SU-DHL-6 (cell line): ENCODE data around the gene PTK6.
"Not testable (repeated sequence)": the region's sequence is repeated elsewhere in the genome, so short reads cannot be mapped to it uniquely, and the experiment has no call there.

ENCODE experiments used
- H2AFZ ChIP-seq: fragments of 200-600 bp; sonication (generic); 2 replicates; pipeline ENCODE4 v1.6.1; 2014; ENCODE audit warnings: low read depth, mild to moderate bottlenecking, moderate library complexity, mixed read lengths, antibody characterized with exemption, low read length; ENCODE audit not compliant: severe bottlenecking
- H3F3A ChIP-seq: fragments of 200-600 bp; shearing (Covaris generic); 2 replicates; pipeline ENCODE4 v1.6.0; 2016; ENCODE audit warnings: antibody characterized with exemption, mild to moderate bottlenecking; ENCODE audit not compliant: insufficient read depth
- H3K27ac ChIP-seq: fragments of 200-600 bp; sonication (generic); 2 replicates; pipeline ENCODE4 v1.5.1; 2016; ENCODE audit warnings: low read depth, mild to moderate bottlenecking, low read length, moderate library complexity, mixed read lengths
- H3K27me3 ChIP-seq: fragments of 200-600 bp; sonication (generic), shearing (Covaris generic); 2 replicates; pipeline ENCODE4 v1.6.0; 2014; ENCODE audit warnings: mild to moderate bottlenecking, low read length
- H3K36me3 ChIP-seq: fragments of 200-600 bp; sonication (generic); 2 replicates; pipeline ENCODE4 v1.6.1; 2014; ENCODE audit warnings: mild to moderate bottlenecking, low read length, mixed read lengths
- H3K4me2 ChIP-seq: fragments of 300-600, 200-600 bp; shearing (Covaris generic), sonication (generic); 2 replicates; pipeline ENCODE4 v1.6.0; 2014; ENCODE audit warnings: low read length, low read depth, mild to moderate bottlenecking; ENCODE audit not compliant: poor library complexity, severe bottlenecking
- H3K4me3 ChIP-seq: fragments of 200-600 bp; sonication (generic); 2 replicates; pipeline ENCODE4 v1.5.1; 2014; ENCODE audit warnings: antibody characterized with exemption, low read length, mild to moderate bottlenecking, mixed read lengths; ENCODE audit not compliant: insufficient read depth, poor library complexity, severe bottlenecking
- H3K79me2 ChIP-seq: fragments of 200-600 bp; sonication (generic); 2 replicates; pipeline ENCODE4 v1.6.1; 2014; ENCODE audit warnings: mild to moderate bottlenecking, low read length, moderate library complexity; ENCODE audit not compliant: insufficient read depth
- H3K9ac ChIP-seq: fragments of 200-600 bp; sonication (generic); 2 replicates; pipeline ENCODE4 v1.7.0; 2014; ENCODE audit warnings: mild to moderate bottlenecking, low read length
- H3K9me2 ChIP-seq: fragments of 200-600 bp; sonication (generic); replicated peaks from 2 replicates; pipeline ENCODE4 v1.6.1; 2014; ENCODE audit warnings: low read length; ENCODE audit not compliant: insufficient read depth
- H3K9me3 ChIP-seq: fragments of 200-600 bp; sonication (generic); 2 replicates; pipeline ENCODE4 v1.6.1; 2014; ENCODE audit warnings: low read length, mixed read lengths; ENCODE audit not compliant: insufficient read depth
- H4K20me1 ChIP-seq: fragments of 200-600 bp; sonication (generic); 2 replicates; pipeline ENCODE4 v1.6.1; 2014; ENCODE audit warnings: low read depth, mild to moderate bottlenecking, antibody characterized with exemption, low read length, moderate library complexity, mixed read lengths
- CTCF ChIP-seq: fragments of 200-600 bp; sonication (generic); IDR thresholded peaks from one replicate; pipeline ENCODE4 v1.5.1; 2017; ENCODE audit warnings: antibody characterized with exemption, mild to moderate bottlenecking, low read length, moderate library complexity; ENCODE audit not compliant: insufficient read depth, poor library complexity, severe bottlenecking
- EZH2phosphoT487 ChIP-seq: fragments of 200-600 bp; sonication (generic), shearing (Covaris generic); conservative IDR thresholded peaks from 2 replicates; pipeline ENCODE4 v1.6.1; 2018; ENCODE audit warnings: mild to moderate bottlenecking, antibody characterized with exemption, low read length, moderate library complexity, mixed read lengths

Gene PTK6

GRCh38 chr20:63517376-63518309 is 19.5 kb downstream of the PTK6 start:
- TF ChIP-seq CTCF, result no peak
- TF ChIP-seq EZH2phosphoT487, result no peak
- no peak overlapping the region for H3K9ac ChIP-seq
- peaks cover 3% of the 10 kb centered on the region; the same call in 1 of the 2 replicates for H3K36me3 ChIP-seq
- H3K9me2 ChIP-seq, result no peaks in the 10 kb centered on the region
- no peak overlapping the region for H2AFZ ChIP-seq
- no peaks in the 10 kb centered on the region for H3F3A ChIP-seq
- H4K20me1 ChIP-seq, result no peaks in the 10 kb centered on the region
- H3K27ac ChIP-seq, result no peak overlapping the region
- H3K79me2 ChIP-seq, result no peaks in the 10 kb centered on the region
- H3K27me3 ChIP-seq, result no peaks in the 10 kb centered on the region
- no peaks in the 10 kb centered on the region for H3K9me3 ChIP-seq
- H3K4me3 ChIP-seq, result no peak overlapping the region
- H3K4me2 ChIP-seq, result no peak overlapping the region

- H3K4me3 ChIP-seq, H3K79me2 ChIP-seq, H3K9ac ChIP-seq, H3K9me2 ChIP-seq, H3K36me3 ChIP-seq, H3K4me2 ChIP-seq, H3K9me3 ChIP-seq, H3K27me3 ChIP-seq, H3F3A ChIP-seq, H2AFZ ChIP-seq, H4K20me1 ChIP-seq, H3K27ac ChIP-seq: not testable (repeated sequence)
Observed at GRCh38 chr20:63514520-63514919, 22.7 kb downstream of the PTK6 start.

- H3K27me3 ChIP-seq, result no peaks in the 10 kb centered on the region
- no peak overlapping the region for H3K4me3 ChIP-seq
- no peaks in the 10 kb centered on the region for H3K9me2 ChIP-seq
- H3K79me2 ChIP-seq, result no peaks in the 10 kb centered on the region
- H4K20me1 ChIP-seq, result no peaks in the 10 kb centered on the region
- H3F3A ChIP-seq, result no peaks in the 10 kb centered on the region
- H3K36me3 ChIP-seq, result no peaks in the 10 kb centered on the region
- no peak overlapping the region for H3K27ac ChIP-seq
- no peak overlapping the region for H2AFZ ChIP-seq
- H3K9me3 ChIP-seq, result no peaks in the 10 kb centered on the region
- no peak overlapping the region for H3K4me2 ChIP-seq
- no peak for TF ChIP-seq EZH2phosphoT487
- TF ChIP-seq CTCF, result no peak
- no peak overlapping the region for H3K9ac ChIP-seq
Observed at GRCh38 chr20:63513207-63513606, 24.0 kb downstream of the PTK6 start.

GRCh38 chr20:63509088-63509564 is 28.1 kb downstream of the PTK6 start:
- Histone ChIP-seq H3K27me3 (no peaks in the 10 kb centered on the region), H3K4me2 (no peak overlapping the region)

More at GRCh38 chr20:63509088-63509564, 28.1 kb downstream of the PTK6 start:
- Histone ChIP-seq H4K20me1 (no peaks in the 10 kb centered on the region), H3F3A (no peaks in the 10 kb centered on the region), H3K9me3 (no peaks in the 10 kb centered on the region), H3K27ac (no peak overlapping the region), H3K79me2 (no peaks in the 10 kb centered on the region), H3K9ac (no peak overlapping the region), H3K36me3 (no peaks in the 10 kb centered on the region), H3K9me2 (no peaks in the 10 kb centered on the region), H2AFZ (no peak overlapping the region), H3K4me3 (no peak overlapping the region)
- TF ChIP-seq CTCF (no peak), EZH2phosphoT487 (no peak)
